Endothelial cell of umbilical vein (primary cell): ENCODE data around the gene SLIT2.

ENCODE experiments used
- CTCF ChIP-seq, 2 donors: IDR thresholded peaks; 1 replicate in 1 of 2; 2 replicates in 1 of 2; pipeline ENCODE4 v1.5.1; 2011; ENCODE audit warnings: low read length in 2 of 2, mild to moderate bottlenecking in 2 of 2, moderate library complexity in 2 of 2, control low read depth in 1 of 2, inconsistent platforms in 1 of 2, low read depth in 1 of 2; ENCODE audit not compliant: insufficient read depth in 1 of 2; ENCODE audit errors: extremely low read depth in 1 of 2
- JUN ChIP-seq: IDR thresholded peaks from 2 replicates; pipeline ENCODE4 v1.6.1; 2011; ENCODE audit warnings: borderline replicate concordance, low read depth; ENCODE audit not compliant: insufficient read length, insufficient read depth
- POLR2AphosphoS5 ChIP-seq: IDR thresholded peaks from 2 replicates; pipeline ENCODE4 v1.6.1; 2012; ENCODE audit warnings: low read depth, mild to moderate bottlenecking, control low read depth, low read length, moderate library complexity; ENCODE audit not compliant: insufficient read depth

- no peak for TF ChIP-seq CTCF (IDR thresholded peaks at IDR 0.05; ENCODE audit: extremely low read depth in 1 of 2, insufficient read depth in 1 of 2, low read depth in 1 of 2, low read length in 2 of 2)
- no peak for TF ChIP-seq POLR2AphosphoS5
- no peak for TF ChIP-seq JUN
These were observed 17.6 kb downstream of the SLIT2 start for GRCh38 chr4:20269320-20269719.
